GM19397 (cell line): ENCODE measurements around the gene RERE.

Experiments
- ATAC-seq: cut with Tn5 transposase; IDR thresholded peaks from one replicate; pipeline ENCODE4 v1.9.1; 2021; ENCODE audit warnings: mild to moderate bottlenecking, moderate library complexity; ENCODE audit not compliant: unreplicated experiment

RERE gene

DNA sequence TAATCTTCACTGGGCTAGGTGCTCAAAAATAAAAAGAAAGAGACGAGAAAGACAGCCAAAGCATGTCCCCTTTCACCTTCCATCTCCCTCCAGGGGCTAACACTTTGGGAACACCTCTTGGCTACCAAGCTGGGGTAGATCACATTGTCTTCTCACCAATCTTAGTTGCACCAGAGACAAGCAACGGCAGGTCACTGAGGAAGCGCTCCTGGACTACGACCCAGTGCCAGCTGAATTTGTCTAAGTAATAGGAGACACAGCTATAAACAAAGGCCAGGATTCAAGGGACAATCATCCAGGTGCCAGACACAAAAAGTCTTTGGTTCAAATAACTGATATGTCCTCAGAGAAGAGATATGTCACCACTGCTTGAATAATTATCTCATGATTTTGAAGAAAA lies 399.1 kb downstream of the RERE start:
- ATAC-seq = no peak

DNA sequence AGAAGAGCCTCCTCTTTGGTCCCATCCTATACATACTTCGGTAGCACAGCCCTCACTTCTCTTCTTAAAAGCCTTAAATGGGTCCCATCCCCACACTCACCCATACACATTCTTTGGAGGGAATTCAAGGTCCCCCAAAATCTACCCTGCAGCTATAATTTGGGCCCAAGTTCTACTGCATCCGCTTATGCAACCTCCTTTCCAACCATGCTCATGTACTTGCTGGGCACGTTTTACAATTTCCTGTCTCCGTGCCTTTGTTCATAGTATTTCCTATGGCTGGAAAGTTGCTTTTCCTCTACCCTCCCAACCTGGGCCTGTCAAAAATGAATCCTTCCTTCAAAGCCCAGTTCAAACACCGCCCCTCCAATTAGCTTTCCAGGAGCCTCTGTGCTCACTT lies 399.8 kb downstream of the RERE start:
- no peak for ATAC-seq

GRCh38 chr1:8416881-8417280 lies 400.6 kb downstream of the RERE start:
- ATAC-seq = no peak

GRCh38 chr1:8415526-8416278 lies 401.7 kb downstream of the RERE start:
- ATAC-seq = no peak

DNA sequence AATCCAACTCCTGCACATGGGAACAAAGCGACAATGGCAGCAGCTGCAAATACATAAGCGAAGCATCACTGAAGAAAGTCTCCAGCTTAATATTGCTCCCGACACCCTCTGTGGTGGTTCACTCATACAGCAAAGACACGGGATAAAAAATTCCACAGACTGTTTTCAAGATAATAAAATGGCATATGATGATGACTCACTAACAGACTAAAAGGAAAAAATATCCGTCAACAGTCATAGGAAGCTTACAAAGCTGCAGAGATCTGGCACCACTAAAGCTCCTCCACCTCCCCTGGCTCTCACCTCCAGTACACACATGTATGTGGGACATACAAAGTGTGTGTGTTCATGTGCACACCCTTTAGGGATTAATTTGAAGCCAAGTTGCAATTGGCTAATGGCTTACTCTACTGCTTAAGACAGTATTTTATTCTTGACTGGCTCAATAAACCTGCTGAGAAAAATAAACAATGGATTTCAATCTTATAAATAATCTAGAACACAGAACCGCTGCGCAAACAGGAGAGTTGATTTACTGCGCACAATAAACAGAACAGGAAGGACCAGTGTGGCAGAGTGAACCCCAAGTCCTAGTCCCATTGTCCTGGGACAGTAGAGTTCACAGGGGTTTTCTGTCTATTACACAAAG lies 405.1 kb downstream of the RERE start:
- no peak for ATAC-seq

DNA sequence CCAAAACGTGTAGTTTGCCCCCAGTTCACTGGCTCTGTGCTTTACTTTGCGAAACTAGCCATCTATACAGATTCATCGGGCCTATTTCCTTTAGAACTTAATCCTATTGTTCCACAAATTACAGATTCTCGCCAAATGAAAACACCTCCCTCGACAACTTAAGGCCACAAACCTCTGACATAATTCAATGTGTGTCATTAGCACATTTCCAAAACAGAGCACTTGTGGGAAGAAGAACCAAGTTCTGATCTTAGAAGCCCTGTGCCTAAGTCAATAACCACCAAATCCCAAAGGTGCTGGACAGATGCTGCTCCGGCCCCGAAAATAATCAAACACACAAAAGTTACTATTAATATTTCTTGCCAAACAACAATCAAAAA lies 405.6 kb downstream of the RERE start:
- no peak for ATAC-seq

DNA sequence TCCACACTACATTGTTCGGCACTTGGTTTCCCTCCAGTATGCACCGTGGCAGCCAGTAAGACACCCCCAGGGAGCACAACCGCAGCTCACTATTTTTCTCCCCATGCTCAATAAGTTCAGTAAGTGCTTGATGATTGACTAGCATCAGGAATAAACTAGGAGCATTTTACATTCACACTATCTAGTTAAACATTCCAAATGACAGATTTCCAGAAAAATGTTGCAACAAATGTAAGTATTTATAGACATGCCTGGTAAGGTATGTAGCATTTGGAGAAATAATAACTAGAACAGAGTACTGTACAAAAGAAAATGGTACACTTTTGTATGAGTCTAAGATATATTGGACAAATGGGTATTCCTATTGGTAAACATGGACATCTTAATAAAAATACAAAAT lies 406.6 kb downstream of the RERE start:
- no peak for ATAC-seq

DNA sequence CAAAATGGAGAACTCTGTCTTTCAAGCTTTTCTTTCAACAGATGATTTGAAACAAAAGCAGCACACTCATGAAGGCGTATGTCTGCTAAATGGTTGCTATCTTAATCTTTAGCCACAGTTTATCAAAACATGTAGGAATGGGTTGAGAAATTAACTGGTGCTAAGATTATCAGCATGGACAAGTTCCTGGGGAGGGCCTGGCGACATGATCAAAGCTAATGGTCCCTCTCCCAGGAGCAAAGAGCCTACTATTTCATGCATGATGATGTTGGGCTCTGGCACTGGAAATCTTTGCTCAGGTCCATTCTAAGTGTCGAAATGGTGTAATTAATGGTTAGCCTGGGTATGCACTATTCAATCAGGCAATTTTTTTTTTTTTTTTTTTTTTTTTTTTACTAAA lies 407.8 kb downstream of the RERE start:
- no peak for ATAC-seq

DNA sequence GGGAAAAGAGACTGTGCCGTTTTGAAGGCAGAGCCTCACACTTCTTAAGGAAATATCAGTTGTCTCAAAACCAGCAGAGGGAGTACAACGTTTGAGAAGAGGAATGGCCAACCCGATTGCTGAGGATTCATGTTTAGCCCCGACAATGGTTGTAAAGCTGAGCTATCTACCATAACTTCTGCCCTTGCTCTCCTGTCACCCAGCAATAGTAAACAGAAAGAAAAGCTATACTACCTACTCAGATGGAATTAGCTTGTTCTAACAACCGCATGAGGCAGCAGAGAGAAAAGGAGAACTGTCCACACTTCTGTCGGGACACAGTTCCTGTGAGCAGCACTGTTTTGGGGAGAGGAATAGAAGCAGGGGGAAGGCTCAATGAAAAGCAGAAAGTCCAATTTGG lies 408.3 kb downstream of the RERE start:
- ATAC-seq = no peak

GRCh38 chr1:8408151-8408839 lies 409.1 kb downstream of the RERE start:
- ATAC-seq = no peak

DNA sequence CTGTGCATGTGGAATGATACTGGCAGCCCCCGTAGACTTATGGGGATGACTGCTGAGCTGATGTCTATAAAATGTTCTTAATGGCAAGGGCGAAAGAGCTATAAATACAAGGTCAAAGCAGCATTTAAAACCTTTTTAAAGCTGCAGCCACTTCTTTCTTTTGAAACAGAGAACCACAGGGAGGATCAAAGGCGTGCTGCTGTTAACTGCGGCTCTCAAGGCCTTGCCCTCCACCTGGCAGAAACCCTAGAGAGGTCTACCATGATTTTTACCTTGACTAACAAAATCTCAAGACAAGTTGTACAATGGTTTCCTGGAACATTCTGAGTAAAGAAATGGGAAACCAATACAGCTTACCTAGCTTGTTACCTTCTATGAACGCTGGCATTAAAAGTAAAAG lies 409.8 kb downstream of the RERE start:
- ATAC-seq = no peak

- no peak for ATAC-seq
Observed at GRCh38 chr1:8406960-8407359, 410.5 kb downstream of the RERE start.

DNA sequence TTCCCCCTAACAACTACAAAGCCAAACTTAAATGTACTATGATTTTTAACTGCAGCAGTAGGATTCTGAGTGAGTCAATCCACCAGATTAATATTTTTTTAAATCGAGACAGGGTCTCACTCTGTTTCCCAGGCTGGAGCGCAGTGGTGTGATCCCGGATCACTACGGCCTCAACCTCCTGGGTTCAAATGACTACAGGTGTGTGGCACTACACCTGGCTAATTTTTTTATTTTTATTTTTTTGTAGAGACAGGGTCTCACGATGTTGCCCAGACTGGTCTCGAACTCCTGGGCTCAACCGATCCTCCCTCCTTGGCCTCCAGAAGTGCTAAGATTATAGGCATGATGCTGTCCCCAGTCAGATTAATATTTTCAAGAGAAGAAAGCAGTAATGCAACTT lies 411.4 kb downstream of the RERE start:
- no peak for ATAC-seq

DNA sequence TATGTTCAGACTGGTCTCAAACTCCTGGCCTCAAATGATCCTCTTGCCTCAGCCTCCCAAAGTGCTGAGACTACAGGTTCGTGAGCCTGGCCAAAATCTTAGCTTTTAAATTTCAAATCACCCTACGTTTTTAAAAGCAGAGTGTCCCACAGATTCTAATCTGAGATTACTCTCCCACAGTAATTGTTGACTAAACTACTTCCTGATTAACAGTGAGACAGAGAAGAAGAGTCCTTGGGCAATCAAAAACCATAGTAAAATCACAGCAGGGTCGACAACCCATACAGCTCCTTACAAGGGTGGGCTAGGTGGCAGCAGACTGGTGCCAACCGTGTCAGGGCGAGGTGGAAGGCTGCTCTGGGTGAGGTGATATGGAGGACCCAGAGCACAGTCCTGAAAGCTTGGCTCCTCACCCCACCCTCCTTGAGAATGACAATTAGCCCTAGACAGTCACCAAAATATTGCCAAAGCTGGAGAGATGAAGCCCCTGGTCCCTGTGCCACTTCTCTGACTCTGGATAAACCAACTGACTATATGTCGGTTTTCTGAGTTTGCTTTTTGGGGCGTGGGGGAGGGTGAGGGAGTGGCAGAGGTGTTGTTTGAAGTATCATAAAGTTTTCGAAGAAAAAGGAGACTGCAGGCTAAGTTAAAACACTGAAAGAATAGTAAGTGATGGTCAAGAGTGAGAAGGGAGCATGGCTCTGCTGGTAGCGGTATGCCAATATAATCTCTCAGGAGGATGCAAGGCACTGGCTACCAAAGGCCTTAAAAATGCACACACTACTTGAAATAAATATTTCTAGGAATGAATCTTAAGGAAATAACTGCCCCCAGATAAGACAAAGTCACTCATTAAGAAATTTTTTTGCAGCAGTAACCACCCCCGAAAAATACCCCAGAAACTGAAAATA lies 412.7 kb downstream of the RERE start:
- ATAC-seq = no peak

- no peak for ATAC-seq
Observed at GRCh38 chr1:8402109-8402710, 415.2 kb downstream of the RERE start.

- ATAC-seq = no peak
Observed at GRCh38 chr1:8398677-8399076, 418.8 kb downstream of the RERE start.

- ATAC-seq = no peak
Observed at GRCh38 chr1:8398086-8398485, 419.4 kb downstream of the RERE start.

- no peak for ATAC-seq
Observed at GRCh38 chr1:8397511-8397910, 419.9 kb downstream of the RERE start.

DNA sequence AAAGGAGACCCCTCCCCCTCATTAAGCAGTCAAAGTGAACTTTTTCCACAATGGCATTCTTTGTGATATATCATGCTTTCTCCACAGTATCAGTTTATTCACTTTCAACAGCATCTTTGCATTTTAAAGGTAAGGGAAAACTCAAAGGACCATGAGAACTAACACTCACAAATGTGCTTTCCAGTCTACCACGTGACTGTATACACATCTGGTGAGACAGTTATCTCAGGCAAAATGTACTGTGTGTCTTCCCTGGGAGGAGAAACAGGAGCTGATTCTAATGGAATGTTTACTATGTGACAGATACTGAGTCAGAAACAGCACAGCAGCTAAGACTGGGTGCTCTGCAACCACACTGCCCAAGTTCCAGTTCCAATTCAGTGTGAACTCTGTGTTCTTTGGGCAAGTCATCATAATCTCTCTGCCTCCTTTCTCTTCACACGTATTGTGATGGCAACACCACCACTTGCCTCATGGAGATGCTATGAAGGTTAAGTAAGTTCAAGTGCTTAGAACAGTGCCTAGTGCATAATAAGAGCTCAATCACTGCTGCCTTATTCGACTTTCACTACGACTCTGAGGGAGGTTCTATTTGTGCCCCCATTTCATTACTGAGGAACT lies 420.5 kb downstream of the RERE start:
- no peak for ATAC-seq

DNA sequence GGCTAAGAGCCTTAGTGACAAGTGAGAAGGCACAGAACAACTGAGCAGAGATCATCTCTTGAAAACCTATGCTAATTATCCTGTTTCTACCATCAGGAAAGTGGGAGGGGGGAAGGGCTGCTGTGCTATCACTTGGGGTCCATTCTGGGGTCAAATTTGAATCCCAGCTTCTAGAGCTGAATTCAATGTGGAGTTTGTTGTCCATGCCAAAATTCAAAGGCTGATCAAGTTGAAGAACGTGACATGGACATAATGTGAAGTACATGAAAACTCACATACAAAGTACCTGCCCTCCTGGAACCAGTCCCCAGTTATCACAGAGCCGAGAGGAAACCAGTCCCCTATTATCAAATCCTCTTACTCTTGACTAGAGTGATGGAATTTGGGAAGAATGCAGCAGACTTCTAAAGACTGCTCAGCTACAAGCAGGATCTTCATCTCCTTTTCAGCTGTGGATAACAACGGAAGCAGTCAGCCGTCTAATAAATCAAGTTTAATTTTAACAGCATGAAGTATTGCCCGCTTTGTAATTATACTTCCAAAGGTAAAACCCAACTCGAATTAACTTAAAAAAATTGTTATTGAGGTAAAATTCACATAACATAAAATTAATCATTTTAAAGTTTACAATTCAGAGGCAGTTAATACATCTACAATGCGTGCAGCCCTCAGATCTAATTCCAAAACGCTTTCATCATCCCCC lies 421.2 kb downstream of the RERE start:
- ATAC-seq = no peak
